Activated T-cell treated with anti-CD3 and anti-CD28 coated beads, Interleukin-2, amount 50 U/mL, for 24 hours (primary cell): ENCODE results near the gene IGSF21.

Source experiments
- DNase-seq: peaks from one replicate; pipeline ENCODE4 v3.0.0-alpha.2; 2020
- H3K27ac Mint-ChIP-seq: 2 replicates; pipeline ENCODE4 v1.8.0; 2020; ENCODE audit warnings: mild to moderate bottlenecking, mixed read lengths
- H3K27me3 Mint-ChIP-seq: 2 replicates; pipeline ENCODE4 v1.8.0; 2020; ENCODE audit warnings: mixed read lengths
- H3K36me3 Mint-ChIP-seq: 2 replicates; pipeline ENCODE4 v1.8.0; 2020; ENCODE audit warnings: low read depth, mixed read lengths
- H3K4me1 Mint-ChIP-seq: 2 replicates; pipeline ENCODE4 v1.8.0; 2020; ENCODE audit warnings: low read depth, mixed read lengths
- H3K4me3 Mint-ChIP-seq: 2 replicates; pipeline ENCODE4 v1.8.0; 2020; ENCODE audit warnings: mild to moderate bottlenecking, moderate library complexity, mixed read lengths
- H3K9me3 Mint-ChIP-seq: 2 replicates; pipeline ENCODE4 v1.8.0; 2020; ENCODE audit warnings: mixed read lengths

Gene IGSF21

GRCh38 chr1:18108299-18109057 lies 880 bp downstream of the IGSF21 start:
- no peak for DNase-seq
- H3K9me3 Mint-ChIP-seq = no peaks in the 10 kb centered on the region
- peaks cover 84% of the 10 kb centered on the region for H3K27me3 Mint-ChIP-seq
- H3K36me3 Mint-ChIP-seq = no peaks in the 10 kb centered on the region
- no peak overlapping the region for H3K27ac Mint-ChIP-seq
- no peak overlapping the region for H3K4me3 Mint-ChIP-seq
- H3K4me1 Mint-ChIP-seq = peaks cover 18% of the 10 kb centered on the region

GRCh38 chr1:18109058-18109755 lies 1.6 kb downstream of the IGSF21 start:
- no peak for DNase-seq
- Mint-ChIP-seq H3K36me3 (no peaks in the 10 kb centered on the region), H3K27me3 (peaks cover 84% of the 10 kb centered on the region), H3K4me3 (no peak overlapping the region), H3K27ac (no peak overlapping the region), H3K9me3 (no peaks in the 10 kb centered on the region), H3K4me1 (peaks cover 18% of the 10 kb centered on the region)

- Mint-ChIP-seq H3K27me3 (peaks cover 91% of the 10 kb centered on the region), H3K9me3 (no peaks in the 10 kb centered on the region), H3K27ac (no peak overlapping the region), H3K4me1 (peaks cover 18% of the 10 kb centered on the region), H3K36me3 (no peaks in the 10 kb centered on the region), H3K4me3 (peak overlapping the region; percentile 31)
- DNase-seq = peak; percentile 39
These were observed 2.4 kb downstream of the IGSF21 start for GRCh38 chr1:18109756-18110597.

DNA sequence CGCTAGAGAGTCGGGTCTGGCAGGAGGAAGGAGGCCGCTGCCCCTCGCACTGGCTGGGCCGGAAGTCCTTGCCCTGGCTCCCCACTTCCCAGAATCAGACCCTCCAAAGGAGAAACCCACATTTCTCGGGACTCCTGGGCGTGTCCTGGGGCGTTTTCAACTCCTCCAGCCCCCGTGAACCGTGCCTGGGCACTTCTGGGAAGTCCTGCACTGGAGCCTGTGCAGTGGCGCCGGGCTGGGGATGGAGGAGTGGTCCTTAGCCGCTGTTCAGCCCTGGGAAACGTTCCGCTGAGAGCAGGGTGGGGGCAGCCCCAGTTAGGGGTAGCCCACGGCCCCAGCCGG lies 3.0 kb downstream of the IGSF21 start:
- no peak for DNase-seq
- Mint-ChIP-seq H3K36me3 (no peaks in the 10 kb centered on the region), H3K4me1 (peaks cover 18% of the 10 kb centered on the region), H3K27me3 (peaks cover 92% of the 10 kb centered on the region), H3K9me3 (no peaks in the 10 kb centered on the region), H3K4me3 (no peak overlapping the region), H3K27ac (no peak overlapping the region)

- Mint-ChIP-seq H3K4me1 (peaks cover 18% of the 10 kb centered on the region), H3K27ac (no peak overlapping the region), H3K9me3 (no peaks in the 10 kb centered on the region), H3K27me3 (peaks cover 90% of the 10 kb centered on the region), H3K4me3 (peak overlapping the region; percentile 12), H3K36me3 (no peaks in the 10 kb centered on the region)
- peak; percentile 34 for DNase-seq
These were observed 3.4 kb downstream of the IGSF21 start for GRCh38 chr1:18110968-18111367.

DNA sequence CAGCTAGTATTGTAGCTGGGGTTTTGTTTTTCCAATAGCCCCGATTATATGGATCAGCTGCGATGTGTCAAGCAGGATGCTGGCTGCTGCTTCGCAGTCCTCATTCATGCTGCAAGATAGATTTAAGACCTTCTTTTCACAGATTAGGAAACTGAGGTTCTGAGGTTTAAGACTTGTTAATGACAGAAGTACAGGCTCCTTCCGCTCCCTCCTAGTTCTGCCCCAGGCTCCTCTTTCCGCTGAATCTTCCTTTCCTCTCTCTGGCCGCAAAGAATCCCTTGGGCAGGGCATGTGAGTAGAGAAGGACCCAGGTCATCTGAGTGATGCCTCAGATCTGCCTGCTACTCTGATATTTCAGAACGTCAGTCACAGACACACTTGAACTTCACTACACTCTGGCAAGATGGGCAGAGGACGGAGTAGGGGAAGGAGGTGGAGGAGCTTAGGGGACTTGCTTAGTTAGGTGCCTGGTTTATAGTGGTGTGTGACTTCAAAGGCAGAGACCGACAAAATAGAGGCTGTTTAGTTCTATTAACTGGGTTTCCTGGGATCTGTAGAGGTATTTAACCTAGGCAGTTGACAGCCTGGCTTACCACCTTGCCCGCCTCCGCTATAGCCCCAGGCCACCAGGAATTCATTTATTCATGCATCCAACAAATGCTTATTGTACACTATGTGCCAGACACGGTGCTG lies 4.2 kb downstream of the IGSF21 start:
- DNase-seq = no peak
- Mint-ChIP-seq H3K36me3 (no peaks in the 10 kb centered on the region), H3K27me3 (peaks cover 90% of the 10 kb centered on the region), H3K4me1 (peaks cover 18% of the 10 kb centered on the region), H3K9me3 (no peaks in the 10 kb centered on the region), H3K27ac (no peak overlapping the region), H3K4me3 (no peak overlapping the region)

- peaks cover 91% of the 10 kb centered on the region for H3K27me3 Mint-ChIP-seq
- no peak for DNase-seq
- H3K4me3 Mint-ChIP-seq = no peak overlapping the region
- H3K27ac Mint-ChIP-seq = no peak overlapping the region
- no peaks in the 10 kb centered on the region for H3K9me3 Mint-ChIP-seq
- H3K36me3 Mint-ChIP-seq = no peaks in the 10 kb centered on the region
- peaks cover 18% of the 10 kb centered on the region for H3K4me1 Mint-ChIP-seq
These were observed 5.0 kb downstream of the IGSF21 start for GRCh38 chr1:18112611-18113010.

GRCh38 chr1:18114726-18115410 lies 7.3 kb downstream of the IGSF21 start:
- no peak for DNase-seq
- Mint-ChIP-seq H3K4me1 (peaks cover 13% of the 10 kb centered on the region), H3K9me3 (no peaks in the 10 kb centered on the region), H3K4me3 (no peak overlapping the region), H3K36me3 (no peaks in the 10 kb centered on the region), H3K27me3 (peaks cover 89% of the 10 kb centered on the region), H3K27ac (no peak overlapping the region)

DNA sequence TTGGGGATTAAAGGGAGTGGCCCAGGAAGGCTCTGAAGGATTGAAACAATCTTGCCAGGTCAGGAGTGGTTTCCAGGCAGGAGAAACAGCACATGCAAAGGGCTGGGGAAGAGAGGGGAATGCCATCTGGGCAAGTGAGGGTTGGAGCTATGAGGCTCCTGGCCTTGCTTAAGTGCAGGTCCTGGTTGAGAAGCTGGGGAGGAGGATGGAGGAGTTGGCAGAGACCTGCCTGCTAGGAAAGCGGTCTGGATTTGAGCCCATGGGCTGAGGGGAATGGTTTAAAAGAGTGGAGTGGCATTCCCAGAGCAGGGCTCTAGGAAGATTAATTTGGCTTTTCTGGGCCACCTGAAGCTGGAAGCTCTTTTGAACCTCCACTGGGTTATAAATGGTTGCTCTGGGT lies 9.2 kb downstream of the IGSF21 start:
- no peak overlapping the region for H3K27ac Mint-ChIP-seq
- H3K27me3 Mint-ChIP-seq = peaks cover 81% of the 10 kb centered on the region

DNA sequence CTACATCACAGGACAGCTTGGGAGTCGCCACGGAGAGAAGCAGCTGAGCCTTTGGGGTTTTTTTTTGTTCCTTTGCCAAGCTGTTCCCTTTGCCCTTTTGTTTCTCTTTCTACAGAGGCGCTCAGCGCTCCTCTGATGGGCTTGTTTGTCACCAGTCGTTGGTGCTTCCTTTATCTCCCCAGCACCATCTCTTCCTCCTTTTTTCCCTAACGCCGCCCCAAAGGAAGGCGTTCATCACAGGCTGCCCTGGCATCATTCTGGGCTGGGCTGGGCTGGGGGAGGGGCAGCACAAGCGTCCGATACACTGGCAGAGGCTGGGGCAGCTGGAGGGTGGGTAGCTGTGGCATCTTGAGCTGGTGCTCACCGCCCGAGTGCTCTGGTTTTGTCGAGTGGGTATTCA lies 10.5 kb downstream of the IGSF21 start:
- H3K9me3 Mint-ChIP-seq = no peaks in the 10 kb centered on the region
- no peaks in the 10 kb centered on the region for H3K36me3 Mint-ChIP-seq
- H3K4me3 Mint-ChIP-seq = no peak overlapping the region
- DNase-seq = no peak
- no peaks in the 10 kb centered on the region for H3K4me1 Mint-ChIP-seq
- H3K27me3 Mint-ChIP-seq = peaks cover 70% of the 10 kb centered on the region
- no peak overlapping the region for H3K27ac Mint-ChIP-seq

More for the DNA sequence above, 9.2 kb downstream of the IGSF21 start:
- H3K4me1 Mint-ChIP-seq = no peaks in the 10 kb centered on the region
- DNase-seq = no peak
- no peaks in the 10 kb centered on the region for H3K9me3 Mint-ChIP-seq
- no peak overlapping the region for H3K4me3 Mint-ChIP-seq
- no peaks in the 10 kb centered on the region for H3K36me3 Mint-ChIP-seq

DNA sequence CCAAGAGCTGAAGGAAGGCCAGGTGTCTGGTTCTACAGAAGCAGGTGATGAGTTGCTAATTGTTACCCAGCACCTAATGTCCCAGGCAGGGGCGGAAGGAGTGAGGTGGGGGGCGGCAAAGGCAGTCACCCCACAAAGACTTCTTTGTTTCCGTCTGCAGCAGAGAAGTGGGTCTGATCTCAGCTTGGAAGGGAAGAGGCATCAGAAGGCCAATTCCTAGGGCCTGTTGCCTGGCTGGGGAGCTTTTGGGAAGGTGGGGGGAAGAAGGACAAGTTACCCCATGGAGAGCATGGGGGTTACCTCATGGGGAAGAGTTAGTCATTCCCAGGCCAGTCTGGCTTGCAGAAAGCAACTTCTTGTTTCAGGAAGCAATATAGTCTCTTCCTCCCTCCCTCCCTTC lies 10.9 kb downstream of the IGSF21 start:
- Mint-ChIP-seq H3K36me3 (no peaks in the 10 kb centered on the region), H3K4me3 (no peak overlapping the region), H3K27ac (no peak overlapping the region), H3K27me3 (peaks cover 71% of the 10 kb centered on the region), H3K4me1 (no peaks in the 10 kb centered on the region), H3K9me3 (no peaks in the 10 kb centered on the region)
- no peak for DNase-seq

DNA sequence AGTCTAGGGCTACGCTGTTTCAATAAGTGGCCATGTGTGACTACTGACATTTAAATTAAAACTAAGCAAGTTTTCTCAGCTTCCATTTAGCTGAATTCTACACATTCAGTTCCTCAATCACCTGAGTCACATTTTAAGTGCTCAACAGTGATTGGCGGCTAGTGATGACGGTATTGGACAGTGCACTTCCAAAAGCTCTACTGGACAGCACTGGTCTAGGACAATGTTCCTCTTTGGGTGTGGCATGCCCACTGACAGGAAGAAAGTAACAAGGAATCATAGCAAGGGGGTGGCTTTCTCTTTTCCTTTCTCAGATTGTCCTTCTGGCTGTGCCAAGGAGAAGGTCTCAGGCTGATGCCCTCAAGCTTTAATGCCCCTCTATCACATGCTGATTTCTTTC lies 11.7 kb downstream of the IGSF21 start:
- H3K9me3 Mint-ChIP-seq = no peaks in the 10 kb centered on the region
- DNase-seq = no peak
- no peak overlapping the region for H3K4me3 Mint-ChIP-seq
- H3K27me3 Mint-ChIP-seq = peaks cover 65% of the 10 kb centered on the region
- H3K27ac Mint-ChIP-seq = no peak overlapping the region
- H3K4me1 Mint-ChIP-seq = no peaks in the 10 kb centered on the region
- no peaks in the 10 kb centered on the region for H3K36me3 Mint-ChIP-seq

- no peak for DNase-seq
- H3K4me1 Mint-ChIP-seq = no peaks in the 10 kb centered on the region
- H3K36me3 Mint-ChIP-seq = no peaks in the 10 kb centered on the region
- peaks cover 59% of the 10 kb centered on the region for H3K27me3 Mint-ChIP-seq
- no peak overlapping the region for H3K4me3 Mint-ChIP-seq
- no peak overlapping the region for H3K27ac Mint-ChIP-seq
- no peaks in the 10 kb centered on the region for H3K9me3 Mint-ChIP-seq
These were observed 12.3 kb downstream of the IGSF21 start for GRCh38 chr1:18119771-18120377.
